Stimulated activated CD4-positive, alpha-beta T cell treated with anti-CD3 and anti-CD28 coated beads, Interleukin-1b, Interleukin-23, amount 100 ng/mL, for 1 hour (primary cell): ENCODE results near the gene OVCA2.

Experiments
- DNase-seq, 2 donors: peaks; one replicate each; pipeline ENCODE4 v3.0.0-alpha.2; 2020; ENCODE audit warnings: low read depth in 2 of 2

OVCA2 gene

GRCh38 chr17:2013994-2014317, 27.9 kb upstream of the OVCA2 start:
- no peak for DNase-seq

- no peak for DNase-seq
These were observed 26.5 kb upstream of the OVCA2 start for GRCh38 chr17:2015314-2015713.

GRCh38 chr17:2016494-2016893, 25.3 kb upstream of the OVCA2 start:
- DNase-seq, result no peak

- no peak for DNase-seq
These were observed 24.4 kb upstream of the OVCA2 start for GRCh38 chr17:2017274-2017941.

GRCh38 chr17:2018716-2019510, 22.9 kb upstream of the OVCA2 start:
- no peak for DNase-seq

- no peak for DNase-seq
These were observed 22.1 kb upstream of the OVCA2 start for GRCh38 chr17:2019723-2020122.

GRCh38 chr17:2020721-2021120, 21.1 kb upstream of the OVCA2 start:
- DNase-seq, result no peak

- no peak for DNase-seq
These were observed 19.1 kb upstream of the OVCA2 start for GRCh38 chr17:2022647-2023240.

GRCh38 chr17:2023256-2023655, 18.6 kb upstream of the OVCA2 start:
- DNase-seq, result no peak

GRCh38 chr17:2023692-2024571, 17.9 kb upstream of the OVCA2 start:
- no peak for DNase-seq

GRCh38 chr17:2024572-2025219, 17.1 kb upstream of the OVCA2 start:
- DNase-seq, result no peak

GRCh38 chr17:2025220-2025621, 16.6 kb upstream of the OVCA2 start, which contains the start of gene RTN4RL1:
Gene RTN4RL1, minus strand, starts transcription at chr17:2025334. Its CDS starts 469 bp downstream, at chr17:2024865.
- peak; percentile 42 to 53 for DNase-seq

GRCh38 chr17:2025622-2026309, 16.1 kb upstream of the OVCA2 start:
- DNase-seq, result no peak

GRCh38 chr17:2027528-2028233, 14.1 kb upstream of the OVCA2 start:
- no peak for DNase-seq

GRCh38 chr17:2028234-2028614, 13.6 kb upstream of the OVCA2 start:
- no peak for DNase-seq

GRCh38 chr17:2028737-2029136, 13.1 kb upstream of the OVCA2 start:
- no peak for DNase-seq

GRCh38 chr17:2029911-2030778, 11.7 kb upstream of the OVCA2 start, which contains the start of gene DPH1:
Gene DPH1, plus strand, starts transcription at chr17:2030153. Its CDS starts 17 bp downstream, at chr17:2030170.
- DNase-seq, result peak; percentile 51 to 82

GRCh38 chr17:2030779-2031163, 11.1 kb upstream of the OVCA2 start:
- no peak for DNase-seq

- DNase-seq, result no peak
These were observed 8.7 kb upstream of the OVCA2 start for GRCh38 chr17:2033153-2033552.
